ENCODE data around the gene SPINK1.

- TF ChIP-seq TAF1 (IDR thresholded peaks at IDR 0.05; ENCODE audit: low read depth, low read length) (no peak), POLR2A (IDR thresholded peaks at IDR 0.05; ENCODE audit: low read depth, low read length) (no peak), POLR2AphosphoS5 (IDR thresholded peaks at IDR 0.05; ENCODE audit: low read depth, low read length) (no peak), SPI1 (IDR thresholded peaks at IDR 0.05; ENCODE audit: low read depth, low read length) (no peak)
Measured at GRCh38 chr5:147786142-147786541, 45.3 kb downstream of the SPINK1 start.

All from GM12891 (cell line).